Suprapubic skin (tissue), 4 donors: Measurements from ENCODE around the gene HEXD.

Experiments used
- CTCF ChIP-seq, 2 donors: fragments of 200-600 bp in 1 of 2; fragments of 450-650 bp in 1 of 2; sonication (generic) in 1 of 2; IDR thresholded peaks; one replicate each; pipeline ENCODE4 v1.5.1; 2016 to 2019; ENCODE audit warnings: antibody characterized with exemption in 2 of 2, mild to moderate bottlenecking in 1 of 2, moderate library complexity in 1 of 2
- EP300 ChIP-seq: sonication (generic); formaldehyde crosslinking; IDR thresholded peaks from one replicate; pipeline ENCODE4 v1.6.1; 2017; ENCODE audit warnings: antibody characterized with exemption
- POLR2A ChIP-seq, 2 donors: fragments of 450-650 bp; IDR thresholded peaks; one replicate each; pipeline ENCODE4 v1.6.1; 2017; ENCODE audit warnings: antibody characterized with exemption in 2 of 2, mild to moderate bottlenecking in 2 of 2, moderate library complexity in 2 of 2
- POLR2AphosphoS5 ChIP-seq, 3 donors: sonication (generic); formaldehyde crosslinking; IDR thresholded peaks; one replicate each; pipeline ENCODE4 v1.6.1; 2017; ENCODE audit warnings: antibody characterized with exemption in 3 of 3

GRCh38 chr17:82424863-82425159, 6.7 kb downstream of the HEXD start:
- no peak for TF ChIP-seq CTCF (IDR thresholded peaks at IDR 0.05)
- TF ChIP-seq POLR2A (IDR thresholded peaks at IDR 0.05): no peak
- TF ChIP-seq EP300: no peak
- no peak for TF ChIP-seq POLR2AphosphoS5 (IDR thresholded peaks at IDR 0.05)
